PC-3 (cell line): ENCODE data around the gene CDC42BPB. TPM values are rescaled to one million over a fixed set of nuclear protein-coding genes. Genes with fewer than 3 reads are reported as not detected.

Source experiments
- ATAC-seq: fragments of 200-7000 bp; cut with Tn5 transposase; 2 replicates; pipeline ENCODE4 v1.9.1; 2020; ENCODE audit warnings: mild to moderate bottlenecking, moderate library complexity
- BruUV-seq: library from RNA; stranded (reverse); fragments of 400-500 nt; replicated peaks from 2 replicates; lab custom pipeline; 2021; lab: Mats Ljungman, UMichigan
- CTCF ChIA-PET: fragments of 300-600 bp; sonication (Branson Sonifier 250); formaldehyde crosslinking; loops from one replicate; lab custom pipeline; 2022; ENCODE audit warnings: antibody characterized with exemption; lab: Charles Lee
- POLR2A ChIA-PET: fragments of 300-600 bp; sonication (Branson Sonifier 250); formaldehyde crosslinking; loops from one replicate; lab custom pipeline; 2022; ENCODE audit warnings: antibody characterized with exemption; ENCODE audit not compliant: unreplicated experiment; lab: Charles Lee
- DNase-seq: peaks from one replicate; pipeline ENCODE4 v3.0.0-alpha.2; 2015
- H2AFZ ChIP-seq: fragments of 300-600 bp; sonication (generic); 2 replicates; pipeline ENCODE4 v1.6.0; 2016; ENCODE audit warnings: antibody characterized with exemption, low read length
- H3F3A ChIP-seq: fragments of 300-600 bp; sonication (generic); one replicate; pipeline ENCODE4 v1.6.0; 2017; ENCODE audit warnings: antibody characterized with exemption, low read length, control low read depth, mild to moderate bottlenecking; ENCODE audit not compliant: unreplicated experiment
- H3K27ac ChIP-seq: fragments of 300-600 bp; sonication (generic); 2 replicates; pipeline ENCODE4 v1.5.1; 2016; ENCODE audit warnings: mild to moderate bottlenecking, low read length
- H3K27me3 ChIP-seq: fragments of 300-600 bp; sonication (generic); 2 replicates; pipeline ENCODE4 v1.6.1; 2016; ENCODE audit warnings: low read length, mixed read lengths
- H3K36me3 ChIP-seq: fragments of 300-600 bp; sonication (generic); 2 replicates; pipeline ENCODE4 v1.6.1; 2016; ENCODE audit warnings: low read depth, mixed run types, low read length, mixed read lengths
- H3K4me1 ChIP-seq: fragments of 300-600 bp; sonication (generic); 2 replicates; pipeline ENCODE4 v1.5.1; 2016; ENCODE audit warnings: low read length; ENCODE audit not compliant: insufficient read depth
- H3K4me2 ChIP-seq: fragments of 300-600 bp; sonication (generic); 2 replicates; pipeline ENCODE4 v1.6.0; 2016; ENCODE audit warnings: low read length
- H3K4me3 ChIP-seq: fragments of 300-600 bp; sonication (generic); 2 replicates; pipeline ENCODE4 v1.5.1; 2016; ENCODE audit warnings: mild to moderate bottlenecking, low read length, mixed read lengths
- H3K79me2 ChIP-seq: fragments of 300-600 bp; sonication (generic); 2 replicates; pipeline ENCODE4 v1.6.1; 2017; ENCODE audit warnings: low read length, mixed read lengths
- H3K9ac ChIP-seq: fragments of 300-600 bp; sonication (generic); 2 replicates; pipeline ENCODE4 v1.6.0; 2016; ENCODE audit warnings: mild to moderate bottlenecking, low read length
- H3K9me2 ChIP-seq: fragments of 300-600 bp; sonication (generic); replicated peaks from 2 replicates; pipeline ENCODE4 v1.6.1; 2016; ENCODE audit warnings: mixed run types, low read length, mixed read lengths
- H3K9me3 ChIP-seq: fragments of 300-600 bp; sonication (generic); 2 replicates; pipeline ENCODE4 v1.6.1; 2016; ENCODE audit warnings: low read length, mixed read lengths
- H4K20me1 ChIP-seq: fragments of 300-600 bp; sonication (generic); 2 replicates; pipeline ENCODE4 v1.6.1; 2016; ENCODE audit warnings: low read length, mixed read lengths
- CTCF ChIP-seq: fragments of 300-600 bp; sonication (generic); conservative IDR thresholded peaks from 2 replicates; pipeline ENCODE4 v1.5.1; 2017; ENCODE audit warnings: antibody characterized with exemption, low read depth, mild to moderate bottlenecking, low read length
- EZH2 ChIP-seq: fragments of 300-600 bp; sonication (generic); IDR thresholded peaks from one replicate; pipeline ENCODE4 v1.6.1; 2017; ENCODE audit warnings: antibody characterized with exemption, mild to moderate bottlenecking, low read length; ENCODE audit not compliant: unreplicated experiment
- EZH2phosphoT487 ChIP-seq: fragments of 300-600 bp; sonication (generic); IDR thresholded peaks from 2 replicates; pipeline ENCODE4 v1.6.1; 2018; ENCODE audit warnings: mild to moderate bottlenecking, antibody characterized with exemption, low read length, borderline replicate concordance
- intact Hi-C: fragments of 100-400 bp; cut with micrococcal nuclease; formaldehyde crosslinking; loops from 2 replicates; pipeline ENCODE4 v1.9.0; 2023
- total RNA-seq: library from RNA; depleted of rRNA; stranded (reverse); fragments of >200 nt; gene quantifications from 2 replicates; pipeline ENCODE4 v1.2.3, GENCODE V29; 2014

Gene CDC42BPB
- total RNA-seq, 1 experiment from 2014 or later = 73.0 TPM

- H2AFZ ChIP-seq = no peak overlapping the region
- H3K36me3 ChIP-seq = no peaks in the 10 kb centered on the region
- intact Hi-C loops = no loop called here
- no peaks in the 10 kb centered on the region; the same call in 1 of the 2 replicates for H3K4me1 ChIP-seq
- no peaks in the 10 kb centered on the region for H3F3A ChIP-seq
- DNase-seq = no peak
- H3K79me2 ChIP-seq = no peaks in the 10 kb centered on the region
- no peak for ATAC-seq
- POLR2A ChIA-PET = no interaction called here
- TF ChIP-seq EZH2phosphoT487 (no peak), EZH2 (no peak), CTCF (no peak)
- no peaks in the 10 kb centered on the region for H3K9me3 ChIP-seq
- CTCF ChIA-PET = interaction anchor here (0.6 kb wide), 1 partner anchor 22 kb away, joined by 3 read pairs; no protein-coding TSS in a partner anchor
- H3K9me2 ChIP-seq = no peaks in the 10 kb centered on the region
- no peak overlapping the region for H3K9ac ChIP-seq
- H3K4me2 ChIP-seq = no peak overlapping the region
- no peaks in the 10 kb centered on the region for H4K20me1 ChIP-seq
- no peaks in the 10 kb centered on the region for H3K27me3 ChIP-seq
- BruUV-seq = no TSS peak
- no peak overlapping the region for H3K4me3 ChIP-seq
- no peak overlapping the region for H3K27ac ChIP-seq
These were observed 32.3 kb upstream of the CDC42BPB start for GRCh38 chr14:103089386-103090335.

GRCh38 chr14:103088921-103089320 lies 31.6 kb upstream of the CDC42BPB start:
- no peak for TF ChIP-seq CTCF
- TF ChIP-seq EZH2phosphoT487 = no peak
- Histone ChIP-seq H3K4me1 (no peaks in the 10 kb centered on the region; the same call in 1 of the 2 replicates), H3F3A (no peaks in the 10 kb centered on the region), H2AFZ (no peak overlapping the region), H3K4me3 (no peak overlapping the region), H3K27me3 (no peaks in the 10 kb centered on the region), H4K20me1 (no peaks in the 10 kb centered on the region), H3K36me3 (no peaks in the 10 kb centered on the region), H3K9me3 (no peaks in the 10 kb centered on the region), H3K9me2 (no peaks in the 10 kb centered on the region), H3K4me2 (no peak overlapping the region), H3K27ac (no peak overlapping the region), H3K9ac (no peak overlapping the region), H3K79me2 (no peaks in the 10 kb centered on the region)
- ATAC-seq (no peak), DNase-seq (no peak)
- BruUV-seq = no TSS peak
- ChIA-PET CTCF (no interaction called here), POLR2A (no interaction called here)
- intact Hi-C loops = no loop called here
